PC-3 (cell line): ENCODE results near the gene MYMK. TPM values are rescaled to one million over a fixed set of nuclear protein-coding genes. Genes with fewer than 3 reads are reported as not detected.

Experiments used
- ATAC-seq: fragments of 200-7000 bp; cut with Tn5 transposase; 2 replicates; pipeline ENCODE4 v1.9.1; 2020; ENCODE audit warnings: mild to moderate bottlenecking, moderate library complexity
- BruUV-seq: library from RNA; stranded (reverse); fragments of 400-500 nt; replicated peaks from 2 replicates; lab custom pipeline; 2021; lab: Mats Ljungman, UMichigan
- CTCF ChIA-PET: fragments of 300-600 bp; sonication (Branson Sonifier 250); formaldehyde crosslinking; loops from one replicate; lab custom pipeline; 2022; ENCODE audit warnings: antibody characterized with exemption; lab: Charles Lee
- POLR2A ChIA-PET: fragments of 300-600 bp; sonication (Branson Sonifier 250); formaldehyde crosslinking; loops from one replicate; lab custom pipeline; 2022; ENCODE audit warnings: antibody characterized with exemption; ENCODE audit not compliant: unreplicated experiment; lab: Charles Lee
- DNase-seq: peaks from one replicate; pipeline ENCODE4 v3.0.0-alpha.2; 2015
- H2AFZ ChIP-seq: fragments of 300-600 bp; sonication (generic); 2 replicates; pipeline ENCODE4 v1.6.0; 2016; ENCODE audit warnings: antibody characterized with exemption, low read length
- H3F3A ChIP-seq: fragments of 300-600 bp; sonication (generic); one replicate; pipeline ENCODE4 v1.6.0; 2017; ENCODE audit warnings: antibody characterized with exemption, low read length, control low read depth, mild to moderate bottlenecking; ENCODE audit not compliant: unreplicated experiment
- H3K27ac ChIP-seq: fragments of 300-600 bp; sonication (generic); 2 replicates; pipeline ENCODE4 v1.5.1; 2016; ENCODE audit warnings: mild to moderate bottlenecking, low read length
- H3K27me3 ChIP-seq: fragments of 300-600 bp; sonication (generic); 2 replicates; pipeline ENCODE4 v1.6.1; 2016; ENCODE audit warnings: low read length, mixed read lengths
- H3K36me3 ChIP-seq: fragments of 300-600 bp; sonication (generic); 2 replicates; pipeline ENCODE4 v1.6.1; 2016; ENCODE audit warnings: low read depth, mixed run types, low read length, mixed read lengths
- H3K4me1 ChIP-seq: fragments of 300-600 bp; sonication (generic); 2 replicates; pipeline ENCODE4 v1.5.1; 2016; ENCODE audit warnings: low read length; ENCODE audit not compliant: insufficient read depth
- H3K4me2 ChIP-seq: fragments of 300-600 bp; sonication (generic); 2 replicates; pipeline ENCODE4 v1.6.0; 2016; ENCODE audit warnings: low read length
- H3K4me3 ChIP-seq: fragments of 300-600 bp; sonication (generic); 2 replicates; pipeline ENCODE4 v1.5.1; 2016; ENCODE audit warnings: mild to moderate bottlenecking, low read length, mixed read lengths
- H3K79me2 ChIP-seq: fragments of 300-600 bp; sonication (generic); 2 replicates; pipeline ENCODE4 v1.6.1; 2017; ENCODE audit warnings: low read length, mixed read lengths
- H3K9ac ChIP-seq: fragments of 300-600 bp; sonication (generic); 2 replicates; pipeline ENCODE4 v1.6.0; 2016; ENCODE audit warnings: mild to moderate bottlenecking, low read length
- H3K9me2 ChIP-seq: fragments of 300-600 bp; sonication (generic); replicated peaks from 2 replicates; pipeline ENCODE4 v1.6.1; 2016; ENCODE audit warnings: mixed run types, low read length, mixed read lengths
- H3K9me3 ChIP-seq: fragments of 300-600 bp; sonication (generic); 2 replicates; pipeline ENCODE4 v1.6.1; 2016; ENCODE audit warnings: low read length, mixed read lengths
- H4K20me1 ChIP-seq: fragments of 300-600 bp; sonication (generic); 2 replicates; pipeline ENCODE4 v1.6.1; 2016; ENCODE audit warnings: low read length, mixed read lengths
- EZH2 ChIP-seq: fragments of 300-600 bp; sonication (generic); IDR thresholded peaks from one replicate; pipeline ENCODE4 v1.6.1; 2017; ENCODE audit warnings: antibody characterized with exemption, mild to moderate bottlenecking, low read length; ENCODE audit not compliant: unreplicated experiment
- EZH2phosphoT487 ChIP-seq: fragments of 300-600 bp; sonication (generic); IDR thresholded peaks from 2 replicates; pipeline ENCODE4 v1.6.1; 2018; ENCODE audit warnings: mild to moderate bottlenecking, antibody characterized with exemption, low read length, borderline replicate concordance
- intact Hi-C: fragments of 100-400 bp; cut with micrococcal nuclease; formaldehyde crosslinking; loops from 2 replicates; pipeline ENCODE4 v1.9.0; 2023
- total RNA-seq: library from RNA; depleted of rRNA; stranded (reverse); fragments of >200 nt; gene quantifications from 2 replicates; pipeline ENCODE4 v1.2.3, GENCODE V29; 2014
- TF ChIP-seq, protein P1 (sequence below): fragments of 300-600 bp; sonication (generic); conservative IDR thresholded peaks from 2 replicates; pipeline ENCODE4 v1.5.1; 2017; ENCODE audit warnings: antibody characterized with exemption, low read depth, mild to moderate bottlenecking, low read length

The MYMK gene
- total RNA-seq, 1 experiment from 2014 or later = not detected

DNA sequence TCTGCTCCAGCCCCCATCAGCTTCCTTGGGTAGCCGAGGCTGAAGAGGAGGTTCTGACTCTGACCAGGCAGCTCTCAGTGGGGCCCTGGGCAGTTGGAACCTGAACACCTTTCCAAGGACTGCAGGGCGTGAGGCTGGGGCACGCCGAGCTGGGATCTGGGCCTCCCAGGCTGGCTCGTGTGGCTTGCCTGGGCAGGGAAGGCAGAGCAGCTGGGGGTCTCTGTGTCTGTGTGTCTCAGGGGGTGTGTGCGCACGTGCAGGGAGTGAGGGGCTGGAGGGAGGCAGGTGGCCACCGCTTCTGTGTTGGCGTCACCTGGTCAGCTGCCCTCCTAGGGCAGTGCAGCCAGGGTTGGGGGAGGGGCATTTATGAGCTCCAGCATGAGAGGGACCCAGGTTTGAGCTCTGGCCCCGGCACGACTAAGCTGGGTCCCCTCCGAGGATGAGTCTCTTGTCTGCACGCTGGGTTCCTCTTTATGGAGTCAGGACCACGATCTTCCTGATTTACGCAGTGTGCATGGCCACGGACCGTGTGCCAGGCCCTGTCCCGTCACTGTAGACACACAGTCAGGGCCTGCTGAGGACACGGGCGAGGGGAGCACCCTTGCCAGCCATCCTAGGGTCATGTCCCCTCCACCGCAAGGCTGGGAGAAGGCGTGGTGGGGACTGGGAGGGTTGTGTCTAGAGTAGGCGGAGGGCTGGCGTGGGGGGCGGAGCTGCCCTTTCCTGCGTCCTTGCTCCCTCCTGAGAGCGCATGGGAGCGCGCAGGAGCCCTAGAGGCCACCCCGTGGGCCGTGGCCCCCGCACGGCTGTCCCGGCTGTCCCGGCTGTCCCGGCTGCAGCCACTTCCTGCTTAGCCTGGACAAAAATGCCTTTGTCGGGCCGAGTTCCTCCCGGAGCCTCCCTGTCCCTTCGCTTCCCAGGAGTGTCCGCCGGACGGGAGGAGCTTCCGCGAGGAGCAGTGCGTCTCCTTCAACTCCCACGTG, 14.4 kb upstream of the MYMK start:
- ATAC-seq = peak; percentile 38; the same call in 1 of the 2 replicates
- ChIA-PET POLR2A (no interaction called here), CTCF (no interaction called here)
- intact Hi-C loops = no loop called here
- H3K27me3 ChIP-seq = peaks cover 9% of the 10 kb centered on the region
- no peak overlapping the region for H3K4me3 ChIP-seq
- H3K27ac ChIP-seq = no peak overlapping the region
- H3K9ac ChIP-seq = no peak overlapping the region
- no peaks in the 10 kb centered on the region for H3K79me2 ChIP-seq
- BruUV-seq = no TSS peak
- no peaks in the 10 kb centered on the region for H3K36me3 ChIP-seq
- no peaks in the 10 kb centered on the region for H3K9me2 ChIP-seq
- H3K4me2 ChIP-seq = peak overlapping the region; percentile 41
- no peak for DNase-seq
- H4K20me1 ChIP-seq = no peaks in the 10 kb centered on the region
- no peaks in the 10 kb centered on the region for H3K9me3 ChIP-seq
- H2AFZ ChIP-seq = no peak overlapping the region
- H3K4me1 ChIP-seq = no peaks in the 10 kb centered on the region
- TF ChIP-seq, protein P1, sequence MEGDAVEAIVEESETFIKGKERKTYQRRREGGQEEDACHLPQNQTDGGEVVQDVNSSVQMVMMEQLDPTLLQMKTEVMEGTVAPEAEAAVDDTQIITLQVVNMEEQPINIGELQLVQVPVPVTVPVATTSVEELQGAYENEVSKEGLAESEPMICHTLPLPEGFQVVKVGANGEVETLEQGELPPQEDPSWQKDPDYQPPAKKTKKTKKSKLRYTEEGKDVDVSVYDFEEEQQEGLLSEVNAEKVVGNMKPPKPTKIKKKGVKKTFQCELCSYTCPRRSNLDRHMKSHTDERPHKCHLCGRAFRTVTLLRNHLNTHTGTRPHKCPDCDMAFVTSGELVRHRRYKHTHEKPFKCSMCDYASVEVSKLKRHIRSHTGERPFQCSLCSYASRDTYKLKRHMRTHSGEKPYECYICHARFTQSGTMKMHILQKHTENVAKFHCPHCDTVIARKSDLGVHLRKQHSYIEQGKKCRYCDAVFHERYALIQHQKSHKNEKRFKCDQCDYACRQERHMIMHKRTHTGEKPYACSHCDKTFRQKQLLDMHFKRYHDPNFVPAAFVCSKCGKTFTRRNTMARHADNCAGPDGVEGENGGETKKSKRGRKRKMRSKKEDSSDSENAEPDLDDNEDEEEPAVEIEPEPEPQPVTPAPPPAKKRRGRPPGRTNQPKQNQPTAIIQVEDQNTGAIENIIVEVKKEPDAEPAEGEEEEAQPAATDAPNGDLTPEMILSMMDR = no peak
- TF ChIP-seq EZH2 (no peak), EZH2phosphoT487 (no peak)
- no peaks in the 10 kb centered on the region for H3F3A ChIP-seq

DNA sequence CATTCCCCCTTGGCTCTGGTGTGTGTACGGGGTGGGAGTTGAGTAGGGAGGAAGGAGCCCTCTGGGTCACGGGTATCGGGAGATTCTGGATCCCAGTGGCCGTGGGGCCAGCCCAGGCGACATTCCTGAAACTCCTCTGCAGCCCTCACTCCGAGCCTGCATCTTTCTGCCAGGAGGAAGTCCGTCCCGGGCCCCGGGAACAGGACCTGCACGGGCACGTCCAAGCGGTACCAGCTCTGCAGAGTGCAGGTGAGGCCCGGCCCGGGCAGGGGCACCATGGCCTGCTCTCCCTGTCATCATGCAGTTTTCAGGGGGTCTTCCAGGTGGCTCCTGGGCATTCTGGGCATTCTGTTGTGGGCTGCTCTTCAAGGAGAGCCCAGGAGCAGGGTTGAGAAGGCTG, 13.4 kb upstream of the MYMK start:
- Histone ChIP-seq H2AFZ (no peak overlapping the region), H3K4me1 (no peaks in the 10 kb centered on the region), H3K36me3 (no peaks in the 10 kb centered on the region), H3K9me2 (no peaks in the 10 kb centered on the region), H3K27me3 (peaks cover 17% of the 10 kb centered on the region), H4K20me1 (no peaks in the 10 kb centered on the region), H3K4me3 (no peak overlapping the region), H3K9me3 (no peaks in the 10 kb centered on the region), H3K79me2 (no peaks in the 10 kb centered on the region), H3K27ac (no peak overlapping the region), H3K9ac (no peak overlapping the region), H3K4me2 (no peak overlapping the region), H3F3A (no peaks in the 10 kb centered on the region)
- no peak for ATAC-seq
- no TSS peak for BruUV-seq
- TF ChIP-seq EZH2 (no peak), EZH2phosphoT487 (no peak)
- TF ChIP-seq, protein P1 = no peak
- DNase-seq = no peak
- POLR2A ChIA-PET = no interaction called here
- CTCF ChIA-PET = no interaction called here
- intact Hi-C loops = no loop called here

DNA sequence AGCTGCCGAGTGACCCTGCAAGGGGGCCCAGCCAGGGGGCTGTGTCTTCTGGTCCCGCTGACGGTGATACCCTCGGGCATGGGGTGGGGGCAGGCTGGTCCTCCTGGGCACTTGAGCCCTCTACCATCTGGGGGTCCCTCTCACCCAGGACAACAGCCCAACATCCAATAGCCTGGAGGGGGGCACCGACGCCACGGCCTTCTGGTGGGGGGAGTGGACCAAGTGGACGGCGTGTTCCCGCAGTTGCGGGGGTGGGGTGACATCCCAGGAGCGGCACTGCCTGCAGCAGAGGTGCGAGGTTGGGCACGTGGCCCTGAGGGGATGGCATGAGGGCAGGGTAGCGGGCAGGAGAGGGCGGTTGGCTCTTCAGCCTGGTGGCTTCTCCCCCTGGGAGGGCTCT, 12.5 kb upstream of the MYMK start:
- intact Hi-C loops = no loop called here
- Histone ChIP-seq H4K20me1 (no peaks in the 10 kb centered on the region), H3K36me3 (no peaks in the 10 kb centered on the region), H3F3A (no peaks in the 10 kb centered on the region), H3K4me2 (no peak overlapping the region), H3K79me2 (no peaks in the 10 kb centered on the region), H3K9me2 (no peaks in the 10 kb centered on the region), H3K4me3 (no peak overlapping the region), H3K9ac (no peak overlapping the region), H3K27ac (no peak overlapping the region), H3K9me3 (no peaks in the 10 kb centered on the region), H3K27me3 (peaks cover 17% of the 10 kb centered on the region), H3K4me1 (no peaks in the 10 kb centered on the region), H2AFZ (no peak overlapping the region)
- ChIA-PET POLR2A (no interaction called here), CTCF (no interaction called here)
- ATAC-seq (no peak), DNase-seq (no peak)
- BruUV-seq = no TSS peak
- no peak for TF ChIP-seq EZH2phosphoT487
- TF ChIP-seq, protein P1 = no peak
- no peak for TF ChIP-seq EZH2
